Trophoblast cell (in vitro differentiated cells and primary cell): Measurements from ENCODE around the gene ANKRD34B.

ENCODE experiments used
- DNase-seq, 2 donors: peaks; one replicate each; pipeline ENCODE4 v3.0.0-alpha.2; 2016
- H2AFZ ChIP-seq: 2 replicates; pipeline ENCODE4 v1.6.1; 2013; ENCODE audit warnings: low read length, moderate library complexity, mild to moderate bottlenecking; ENCODE audit not compliant: insufficient read depth, poor library complexity
- H2AK5ac ChIP-seq: 2 replicates; pipeline ENCODE4 v1.6.1; 2013; ENCODE audit warnings: mild to moderate bottlenecking, low read length
- H2BK120ac ChIP-seq: 2 replicates; pipeline ENCODE4 v1.6.1; 2013; ENCODE audit warnings: low read length, mild to moderate bottlenecking, moderate library complexity; ENCODE audit not compliant: insufficient read depth, poor library complexity
- H2BK12ac ChIP-seq: 2 replicates; pipeline ENCODE4 v1.6.1; 2013; ENCODE audit warnings: mild to moderate bottlenecking, low read length, moderate library complexity
- H2BK5ac ChIP-seq: 2 replicates; pipeline ENCODE4 v1.6.1; 2013; ENCODE audit warnings: low read length, low read depth, moderate library complexity, mild to moderate bottlenecking; ENCODE audit not compliant: poor library complexity
- H3K14ac ChIP-seq: 2 replicates; pipeline ENCODE4 v1.6.1; 2013; ENCODE audit warnings: mild to moderate bottlenecking, low read length
- H3K18ac ChIP-seq: 2 replicates; pipeline ENCODE4 v1.6.1; 2013; ENCODE audit warnings: mild to moderate bottlenecking, low read length
- H3K23ac ChIP-seq: 2 replicates; pipeline ENCODE4 v1.6.1; 2013; ENCODE audit warnings: low read length
- H3K27ac ChIP-seq: 2 replicates; pipeline ENCODE4 v1.5.1; 2013; ENCODE audit warnings: low read depth, mild to moderate bottlenecking, inconsistent platforms, low read length, moderate library complexity
- H3K27me3 ChIP-seq: 2 replicates; pipeline ENCODE4 v1.6.1; 2013; ENCODE audit warnings: inconsistent platforms, mild to moderate bottlenecking, low read length, moderate library complexity; ENCODE audit not compliant: insufficient read depth
- H3K36me3 ChIP-seq, 2 experiments: 1 replicate in 1 of 2; 2 replicates in 1 of 2; pipeline ENCODE4 v1.6.1; 2013; ENCODE audit warnings: low read length in 2 of 2, mild to moderate bottlenecking in 2 of 2, moderate library complexity in 1 of 2; ENCODE audit not compliant: insufficient read depth in 2 of 2, control insufficient read depth in 1 of 2
- H3K4ac ChIP-seq: 2 replicates; pipeline ENCODE4 v1.6.1; 2013; ENCODE audit warnings: low read depth, mild to moderate bottlenecking, low read length, moderate library complexity
- H3K4me1 ChIP-seq, 2 experiments: 1 replicate in 1 of 2; 2 replicates in 1 of 2; pipeline ENCODE4 v1.6.1; 2013; ENCODE audit warnings: low read length in 2 of 2, mild to moderate bottlenecking in 2 of 2, moderate library complexity in 1 of 2; ENCODE audit not compliant: insufficient read depth in 2 of 2, control insufficient read depth in 1 of 2
- H3K4me2 ChIP-seq: 2 replicates; pipeline ENCODE4 v1.6.1; 2013; ENCODE audit warnings: inconsistent platforms, mild to moderate bottlenecking, low read length, moderate library complexity
- H3K4me3 ChIP-seq: 2 replicates; pipeline ENCODE4 v1.5.1; 2013; ENCODE audit warnings: mild to moderate bottlenecking, low read depth, low read length, inconsistent platforms
- H3K79me1 ChIP-seq: one replicate; pipeline ENCODE4 v1.6.1; 2013; ENCODE audit warnings: low read length
- H3K79me2 ChIP-seq: 2 replicates; pipeline ENCODE4 v1.6.1; 2013; ENCODE audit warnings: low read length, mild to moderate bottlenecking; ENCODE audit not compliant: control insufficient read depth, insufficient read depth, poor library complexity
- H3K9ac ChIP-seq: 2 replicates; pipeline ENCODE4 v1.6.1; 2013; ENCODE audit warnings: mild to moderate bottlenecking, low read length
- H3K9me3 ChIP-seq: 2 replicates; pipeline ENCODE4 v1.6.1; 2013; ENCODE audit warnings: low read depth, mild to moderate bottlenecking, control low read depth, inconsistent platforms, low read length; ENCODE audit not compliant: insufficient read depth
- H4K12ac ChIP-seq: 2 replicates; pipeline ENCODE4 v1.6.1; 2013; ENCODE audit warnings: low read depth, mild to moderate bottlenecking, low read length, moderate library complexity
- H4K8ac ChIP-seq: 2 replicates; pipeline ENCODE4 v1.6.1; 2013; ENCODE audit warnings: low read depth, mild to moderate bottlenecking, low read length, moderate library complexity
- H4K91ac ChIP-seq: one replicate; pipeline ENCODE4 v1.6.1; 2013; ENCODE audit warnings: low read depth, mild to moderate bottlenecking, low read length, moderate library complexity
- WGBS: extraction: QIAGEN DNeasy Blood & Tissue Kit; methylation state at CpG from one replicate; pipeline ENCODE4 v1.1.7; 2013; ENCODE audit warnings: missing lambda C conversion rate; ENCODE audit not compliant: insufficient read length, insufficient coverage; ENCODE audit errors: extremely low coverage; 5-methylcytosine and 5-hydroxymethylcytosine counted together

Gene ANKRD34B

DNA sequence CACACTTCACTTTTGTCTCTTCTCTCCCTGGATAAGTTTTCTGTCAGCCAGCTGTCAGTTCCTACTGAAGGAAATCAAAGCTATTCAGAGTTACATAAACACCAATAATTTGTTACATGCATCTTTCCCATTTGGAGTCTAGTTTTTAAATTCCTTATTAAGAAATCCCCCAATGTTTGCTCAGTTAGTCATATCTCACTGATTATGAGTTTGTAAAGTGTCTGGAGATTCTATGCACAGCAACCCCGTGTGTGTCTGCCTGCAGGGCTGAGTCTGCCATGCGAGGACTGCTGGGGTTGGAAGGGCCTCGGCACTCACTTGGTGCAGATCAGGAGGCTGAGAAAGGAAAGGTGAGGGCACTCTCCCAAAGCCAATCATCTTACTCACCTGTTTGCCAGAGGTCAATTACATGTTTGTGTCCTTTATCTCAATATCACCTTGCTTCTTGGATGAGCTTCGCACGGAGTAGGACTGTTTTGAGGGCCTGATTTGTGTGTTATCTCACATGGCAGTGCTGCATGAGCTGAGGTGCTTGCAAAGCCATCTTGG is 3.3 kb downstream of the ANKRD34B start:
- H3K27me3 ChIP-seq = peaks cover 29% of the 10 kb centered on the region
- H3K4me2 ChIP-seq = no peak overlapping the region
- H3K14ac ChIP-seq = no peak overlapping the region
- no peak overlapping the region for H2BK12ac ChIP-seq
- H2AFZ ChIP-seq = no peak overlapping the region
- no peak overlapping the region for H3K4me3 ChIP-seq
- no peak overlapping the region for H2BK120ac ChIP-seq
- peak in 1 of 2 donors; percentile 20 for DNase-seq
- H3K23ac ChIP-seq = no peak overlapping the region
- no peak overlapping the region for H3K9ac ChIP-seq
- no peak overlapping the region for H3K18ac ChIP-seq
- H3K79me1 ChIP-seq = no peaks in the 10 kb centered on the region
- no peak overlapping the region for H4K8ac ChIP-seq
- no peak overlapping the region for H2BK5ac ChIP-seq
- H4K12ac ChIP-seq = no peak overlapping the region
- no peak overlapping the region for H2AK5ac ChIP-seq
- H3K79me2 ChIP-seq = no peaks in the 10 kb centered on the region
- peaks cover 7% of the 10 kb centered on the region for H3K9me3 ChIP-seq
- no CpG with 5 or more reads among the region's 5 CpGs for WGBS
- H4K91ac ChIP-seq = no peak overlapping the region
- no peaks in the 10 kb centered on the region for H3K36me3 ChIP-seq
- H3K27ac ChIP-seq = no peak overlapping the region
- peaks cover 10 to 12% of the 10 kb centered on the region in 2 experiments for H3K4me1 ChIP-seq
- H3K4ac ChIP-seq = no peak overlapping the region

DNA sequence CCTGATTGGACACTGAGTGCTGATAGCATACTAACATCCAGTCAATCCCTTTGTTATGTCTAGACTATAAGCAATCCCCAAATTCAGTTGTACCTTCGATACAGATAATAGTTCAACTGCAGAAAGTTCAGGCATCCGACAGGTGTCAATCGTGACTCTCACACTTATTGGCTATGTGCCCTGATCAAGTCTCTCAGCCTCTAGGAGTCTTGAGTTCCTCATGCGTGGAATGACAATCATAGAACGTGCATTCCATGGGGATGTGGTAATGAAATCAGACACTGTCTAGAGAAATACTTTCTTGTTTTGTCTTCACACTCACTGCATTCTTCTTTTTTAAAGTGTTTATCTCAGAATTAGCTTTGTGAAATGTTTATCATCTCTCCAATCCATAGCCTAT is 4.8 kb downstream of the ANKRD34B start:
- Histone ChIP-seq H3K27ac (no peak overlapping the region), H2BK5ac (no peak overlapping the region), H3K4me1 (peaks cover 8 to 10% of the 10 kb centered on the region in 2 experiments), H2BK120ac (no peak overlapping the region), H3K23ac (no peak overlapping the region), H2AK5ac (no peak overlapping the region), H2BK12ac (no peak overlapping the region), H4K8ac (no peak overlapping the region), H4K12ac (no peak overlapping the region), H3K36me3 (no peaks in the 10 kb centered on the region), H4K91ac (no peak overlapping the region), H3K9ac (no peak overlapping the region), H3K9me3 (peaks cover 5% of the 10 kb centered on the region), H3K79me2 (no peaks in the 10 kb centered on the region), H3K4me3 (no peak overlapping the region), H3K79me1 (no peaks in the 10 kb centered on the region), H3K4ac (no peak overlapping the region), H3K14ac (no peak overlapping the region), H2AFZ (no peak overlapping the region), H3K4me2 (no peak overlapping the region), H3K18ac (no peak overlapping the region), H3K27me3 (peaks cover 23% of the 10 kb centered on the region)
- DNase-seq = peak; percentile 30 to 80
- WGBS = no CpG with 5 or more reads among the region's 5 CpGs

- Histone ChIP-seq H3K4me3 (no peak overlapping the region), H3K79me2 (no peaks in the 10 kb centered on the region), H4K12ac (no peak overlapping the region), H3K4ac (no peak overlapping the region), H2AK5ac (no peak overlapping the region), H4K91ac (no peak overlapping the region), H2BK5ac (no peak overlapping the region), H3K14ac (no peak overlapping the region), H3K36me3 (no peaks in the 10 kb centered on the region), H3K27ac (no peak overlapping the region), H3K79me1 (no peaks in the 10 kb centered on the region), H3K9me3 (no peaks in the 10 kb centered on the region), H4K8ac (no peak overlapping the region), H3K4me2 (no peak overlapping the region), H3K23ac (no peak overlapping the region), H3K4me1 (no peaks in the 10 kb centered on the region), H2BK12ac (no peak overlapping the region), H2AFZ (no peak overlapping the region), H3K27me3 (no peaks in the 10 kb centered on the region), H2BK120ac (no peak overlapping the region), H3K18ac (no peak overlapping the region), H3K9ac (no peak overlapping the region)
- no CpG with 5 or more reads among the region's 4 CpGs for WGBS
- DNase-seq = no peak
These were observed 10.8 kb downstream of the ANKRD34B start for GRCh38 chr5:80559244-80559643.

DNA sequence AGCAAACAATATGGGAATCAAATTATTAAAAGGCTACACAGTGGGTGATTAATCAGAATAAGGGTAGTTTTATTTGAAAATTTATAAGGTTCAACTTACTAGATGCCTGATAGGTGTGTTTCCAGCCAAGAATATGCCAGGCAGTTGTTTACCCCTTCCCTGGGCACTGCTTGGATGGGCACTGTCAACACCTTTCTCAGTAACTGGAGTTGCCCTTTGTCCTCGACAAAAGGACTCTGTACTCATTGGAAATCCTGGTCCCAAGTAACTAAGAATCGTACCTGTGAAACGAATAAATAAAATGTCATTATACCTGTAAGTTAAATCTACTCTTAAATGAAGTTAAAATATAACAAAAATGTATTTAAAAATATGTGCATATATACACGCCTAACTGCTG is 15.0 kb downstream of the ANKRD34B start:
- no peak for DNase-seq
- no peak overlapping the region for H4K91ac ChIP-seq
- no peak overlapping the region for H3K9ac ChIP-seq
- no peak overlapping the region for H4K8ac ChIP-seq
- H2AK5ac ChIP-seq = no peak overlapping the region
- no peak overlapping the region for H3K27ac ChIP-seq
- H3K79me2 ChIP-seq = no peaks in the 10 kb centered on the region
- no peaks in the 10 kb centered on the region for H3K4me1 ChIP-seq
- H3K23ac ChIP-seq = no peak overlapping the region
- no peak overlapping the region for H3K14ac ChIP-seq
- H3K9me3 ChIP-seq = no peaks in the 10 kb centered on the region
- H3K79me1 ChIP-seq = no peaks in the 10 kb centered on the region
- no CpG with 5 or more reads among the region's 4 CpGs for WGBS
- H2BK120ac ChIP-seq = no peak overlapping the region
- H3K36me3 ChIP-seq = no peaks in the 10 kb centered on the region
- no peak overlapping the region for H2AFZ ChIP-seq
- no peak overlapping the region for H3K18ac ChIP-seq
- no peak overlapping the region for H2BK12ac ChIP-seq
- no peak overlapping the region for H3K4me2 ChIP-seq
- no peak overlapping the region for H3K4ac ChIP-seq
- no peak overlapping the region for H3K4me3 ChIP-seq
- H3K27me3 ChIP-seq = no peaks in the 10 kb centered on the region
- H4K12ac ChIP-seq = no peak overlapping the region
- no peak overlapping the region for H2BK5ac ChIP-seq
